KG1 (cell line): ENCODE results near the gene SDR42E2.
"Not testable (repeated sequence)": the region's sequence is repeated elsewhere in the genome, so short reads cannot be mapped to it uniquely, and the experiment has no call there.

Experiments
- DNase-seq: peaks from one replicate; lab custom pipeline; 2025; lab: John Stamatoyannopoulos, UW

The SDR42E2 gene

DNA sequence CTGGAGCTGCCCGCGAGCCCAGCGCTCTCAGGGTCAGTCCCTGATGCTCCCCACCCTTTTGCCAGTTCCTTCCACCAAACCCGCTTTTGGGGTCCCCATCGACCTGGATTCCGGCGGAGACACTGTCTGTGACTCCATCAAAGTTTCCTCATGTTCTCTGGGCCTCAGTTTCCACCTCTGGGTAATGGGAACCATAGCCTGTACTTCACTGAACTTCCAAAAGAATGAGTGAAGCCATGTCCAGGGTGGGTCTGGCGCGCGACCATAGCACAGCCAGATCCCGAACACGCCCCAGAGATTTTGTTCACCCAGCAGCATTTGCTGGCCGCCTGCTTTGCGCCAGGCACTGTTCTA, 327 bp downstream of the SDR42E2 start:
- DNase-seq, result no peak

DNA sequence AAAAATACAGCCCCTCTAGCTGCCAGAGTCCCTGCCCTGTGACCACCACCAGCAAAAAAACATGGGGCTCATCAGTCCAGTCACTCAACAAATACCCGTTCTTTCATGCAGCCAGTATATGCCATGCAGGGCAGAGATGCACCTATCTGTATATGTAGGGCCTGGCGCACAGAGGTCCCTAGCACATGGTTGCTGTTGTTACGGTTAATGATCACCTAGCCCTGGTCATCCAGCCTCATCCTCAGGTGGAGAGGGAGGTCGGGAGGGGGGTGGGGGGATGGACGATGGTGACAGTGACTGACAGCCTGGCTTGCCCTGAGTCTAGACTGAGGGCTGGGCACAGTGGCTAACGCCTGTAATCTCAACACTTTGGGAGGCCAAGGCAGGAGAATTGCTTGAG, 1.5 kb downstream of the SDR42E2 start:
- no peak for DNase-seq

DNA sequence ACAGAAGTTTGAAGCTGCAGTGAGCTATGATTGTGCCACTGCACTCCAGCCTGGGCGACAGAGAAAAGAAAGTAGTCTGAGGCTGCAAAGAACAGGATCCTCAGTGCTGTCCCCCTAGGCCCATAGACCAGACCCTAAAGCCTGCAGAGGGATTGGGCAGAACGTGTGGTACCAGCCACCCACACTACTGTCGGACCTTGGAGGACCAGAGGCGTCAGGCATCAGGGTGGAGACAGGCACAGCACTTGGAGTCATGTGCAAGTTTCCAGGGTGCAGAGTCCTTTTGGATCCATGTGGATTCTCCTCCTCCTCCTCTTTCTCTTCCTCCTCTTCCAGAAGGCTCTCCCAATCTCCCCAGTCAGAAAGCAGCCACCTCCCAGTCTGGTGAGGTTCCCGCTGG, 2.2 kb downstream of the SDR42E2 start:
- no peak for DNase-seq

DNA sequence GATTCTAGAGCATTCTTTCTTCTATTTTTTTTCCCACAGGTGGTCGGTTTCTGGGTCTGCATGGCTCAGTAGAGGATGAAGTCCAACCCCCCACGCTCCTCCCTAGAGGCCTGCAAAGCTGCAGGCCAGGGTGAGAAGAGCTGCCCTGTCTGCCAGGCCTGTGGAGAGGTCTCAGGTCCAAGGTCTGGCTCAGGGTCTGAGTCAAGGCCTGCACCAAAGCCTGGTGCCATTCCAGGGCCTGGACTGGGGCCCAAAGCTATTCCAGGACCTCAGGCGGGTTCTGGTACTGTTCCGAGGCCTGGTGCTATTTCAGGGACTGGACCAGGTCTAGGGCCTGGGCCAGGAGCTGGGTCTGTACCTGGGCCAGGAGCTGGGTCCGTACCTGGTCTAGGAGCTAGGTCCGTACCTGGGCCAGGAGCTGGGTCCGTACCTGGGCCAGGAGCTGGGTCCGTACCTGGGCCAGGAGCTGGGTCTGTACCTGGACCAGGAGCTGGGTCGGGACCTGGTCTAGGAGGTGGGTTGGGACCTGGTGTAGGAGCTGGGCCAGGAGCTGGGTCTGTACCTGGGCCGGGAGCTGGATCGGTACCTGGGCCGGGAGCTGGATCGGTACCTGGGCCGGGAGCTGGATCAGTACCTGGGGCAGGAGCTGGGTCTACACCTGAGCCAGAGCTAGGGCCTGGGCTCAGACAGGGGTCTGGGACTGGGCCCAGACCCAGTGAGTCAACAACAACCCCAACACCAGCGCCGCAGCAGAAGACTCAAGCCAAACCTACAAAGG, 3.4 kb downstream of the SDR42E2 start:
- no peak for DNase-seq

DNA sequence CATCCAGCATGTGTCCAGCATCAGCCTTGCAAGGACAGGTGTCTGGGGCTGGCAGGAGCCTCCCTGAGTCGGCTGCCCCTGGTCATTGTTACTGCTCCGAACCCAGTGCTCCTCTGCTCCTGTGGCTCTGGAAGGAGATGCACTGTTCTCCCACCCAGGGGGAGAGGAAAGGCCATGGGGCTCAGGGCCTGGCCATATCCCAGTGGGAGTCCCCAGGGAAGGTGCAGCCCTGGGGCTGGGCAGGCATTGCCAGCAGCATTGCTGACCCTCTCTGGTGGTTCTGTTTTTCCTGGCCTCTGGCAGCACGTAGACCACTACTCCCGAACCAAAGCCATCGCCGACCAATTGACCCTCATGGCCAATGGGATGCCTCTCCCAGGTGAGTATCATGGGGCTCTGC, 9.6 kb downstream of the SDR42E2 start:
- no peak for DNase-seq

DNA sequence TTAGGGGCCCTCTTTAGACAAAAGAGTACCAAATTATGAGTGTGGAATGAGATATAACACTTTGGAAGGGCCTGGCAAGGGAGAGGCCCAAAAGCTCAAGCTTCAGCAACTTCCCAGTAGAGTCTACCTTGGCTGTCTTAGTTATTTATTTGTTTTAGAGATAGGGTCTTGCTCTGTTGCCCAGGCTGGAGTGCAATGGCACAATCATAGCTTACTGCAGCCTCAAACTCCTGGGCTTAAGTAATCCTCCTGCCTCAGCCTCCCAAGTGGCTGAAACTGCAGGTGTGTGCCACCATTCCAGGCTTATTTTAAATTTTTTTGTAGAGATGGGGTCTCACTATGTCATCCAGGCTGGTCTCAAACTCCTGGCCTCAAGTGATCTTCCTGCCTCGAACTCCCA, 10.3 kb downstream of the SDR42E2 start:
- not testable (repeated sequence) for DNase-seq

DNA sequence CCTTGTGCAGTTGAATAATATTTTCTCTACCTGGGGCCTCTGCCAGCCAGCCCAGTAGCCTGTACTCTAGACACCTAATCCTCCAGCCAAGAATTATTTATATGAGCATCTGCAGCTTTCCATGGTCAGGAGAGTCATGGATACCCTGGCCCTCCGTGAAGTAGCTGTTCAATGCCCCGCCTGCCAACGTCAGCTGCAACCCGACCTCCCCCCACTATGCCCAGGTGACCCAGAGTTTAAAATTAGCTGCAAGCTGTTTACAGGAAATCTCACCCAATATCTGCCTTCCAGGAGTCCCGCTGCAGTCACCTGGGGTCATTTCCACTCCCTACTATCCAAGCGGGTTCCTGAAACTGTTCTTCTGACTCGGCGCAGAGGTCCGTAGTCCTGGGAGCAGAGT, 12.3 kb downstream of the SDR42E2 start:
- no peak for DNase-seq

DNA sequence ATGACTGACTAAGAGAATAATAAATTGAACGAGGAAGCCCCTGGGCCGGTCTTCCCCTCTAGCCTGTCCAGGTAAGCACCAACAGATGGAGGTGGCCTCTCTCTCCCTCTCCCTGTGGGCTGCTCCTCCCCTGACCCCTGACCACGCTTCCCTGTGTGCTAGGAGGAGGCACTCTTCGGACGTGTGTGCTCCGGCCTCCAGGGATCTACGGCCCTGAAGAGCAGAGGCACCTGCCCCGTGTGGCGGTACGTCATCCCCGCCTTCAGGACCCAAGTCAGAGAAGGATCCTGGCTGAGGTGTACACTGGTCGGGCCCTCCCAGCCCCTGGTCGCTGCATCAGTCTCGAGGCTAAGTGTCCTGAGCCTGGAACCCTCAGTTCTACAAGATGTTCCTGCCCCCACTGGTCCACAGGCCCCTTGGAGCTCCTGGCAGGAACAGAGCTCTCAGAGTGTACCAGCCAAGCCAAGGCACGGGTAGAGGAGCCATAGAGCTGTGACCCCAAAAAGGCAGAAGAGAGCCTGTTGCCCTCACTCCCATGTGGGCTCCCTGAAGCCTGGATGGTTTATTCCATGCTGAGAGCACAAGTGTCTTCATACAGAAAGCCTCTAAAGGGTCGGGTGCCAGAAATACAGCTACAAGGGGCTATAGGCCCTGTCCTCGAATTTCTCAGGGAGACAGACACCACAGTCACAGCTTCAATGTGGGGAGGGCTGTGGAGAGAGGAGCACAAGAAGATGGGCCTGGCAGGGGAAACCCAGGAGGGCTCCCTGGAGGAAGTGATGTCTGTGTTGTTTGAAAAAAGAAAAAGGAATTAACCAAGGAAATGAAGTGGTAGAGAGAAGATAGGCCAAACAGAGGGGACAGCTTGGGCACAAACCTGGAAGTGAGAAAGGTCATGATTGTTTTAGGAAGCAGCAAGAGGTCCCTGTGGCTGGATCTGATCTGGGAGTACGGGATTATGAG, 15.9 kb downstream of the SDR42E2 start:
- DNase-seq, result no peak

DNA sequence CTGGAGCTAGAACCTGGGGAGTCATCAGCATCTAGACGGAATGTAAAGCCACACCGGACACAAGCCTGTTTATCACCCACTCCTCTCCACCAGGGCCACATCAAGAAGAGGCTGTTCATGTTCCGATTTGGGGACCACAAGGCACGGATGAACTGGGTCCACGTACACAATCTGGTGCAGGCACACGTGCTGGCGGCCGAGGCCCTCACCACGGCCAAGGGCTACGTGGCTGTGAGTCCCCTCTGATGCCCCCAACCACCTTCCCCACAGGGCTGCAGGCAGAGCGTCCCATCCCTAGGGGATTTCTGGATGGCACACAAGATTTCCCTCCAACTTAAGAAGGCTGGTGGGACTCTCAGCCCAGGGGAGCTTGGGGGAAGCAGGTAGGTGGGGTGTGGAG, 19.1 kb downstream of the SDR42E2 start:
- no peak for DNase-seq

DNA sequence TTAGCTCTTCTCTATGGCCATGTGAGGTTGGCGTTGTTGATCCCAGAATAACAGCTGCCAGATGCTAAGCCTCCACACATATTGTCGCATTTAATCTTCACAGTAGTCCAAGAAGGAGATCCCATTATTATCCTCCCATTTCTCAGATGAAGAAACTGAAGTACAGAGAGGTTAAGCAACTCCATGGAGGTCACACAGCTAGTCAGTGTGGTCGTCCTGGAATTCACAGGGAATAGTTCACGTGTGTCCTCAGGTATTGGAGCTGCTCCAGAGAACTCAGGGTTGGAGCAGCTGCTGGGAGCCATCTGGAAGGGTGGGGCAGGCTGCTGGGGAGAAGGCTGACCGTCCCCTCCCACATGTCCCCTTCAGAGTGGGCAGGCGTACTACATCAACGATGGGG, 19.5 kb downstream of the SDR42E2 start:
- no peak for DNase-seq

DNA sequence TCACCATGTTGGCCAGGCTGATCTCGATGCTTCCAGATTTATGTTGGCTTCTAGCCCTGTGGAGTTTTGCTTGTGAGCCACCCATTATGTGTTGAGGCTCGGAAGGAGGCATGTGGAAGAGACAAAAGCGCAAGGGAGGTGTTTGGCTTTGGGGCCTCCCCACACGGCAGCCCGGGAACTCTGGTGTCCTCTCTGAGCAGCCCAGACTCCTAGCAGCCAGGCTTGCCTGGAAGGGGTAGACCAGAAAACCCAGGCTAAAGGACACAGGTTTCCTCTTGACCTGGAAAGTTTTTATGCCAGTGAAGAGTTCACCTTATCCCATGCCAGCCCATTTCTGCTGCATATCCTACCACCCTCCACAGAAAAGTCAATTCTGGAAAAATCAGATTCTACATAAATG, 21.0 kb downstream of the SDR42E2 start:
- DNase-seq, result no peak

DNA sequence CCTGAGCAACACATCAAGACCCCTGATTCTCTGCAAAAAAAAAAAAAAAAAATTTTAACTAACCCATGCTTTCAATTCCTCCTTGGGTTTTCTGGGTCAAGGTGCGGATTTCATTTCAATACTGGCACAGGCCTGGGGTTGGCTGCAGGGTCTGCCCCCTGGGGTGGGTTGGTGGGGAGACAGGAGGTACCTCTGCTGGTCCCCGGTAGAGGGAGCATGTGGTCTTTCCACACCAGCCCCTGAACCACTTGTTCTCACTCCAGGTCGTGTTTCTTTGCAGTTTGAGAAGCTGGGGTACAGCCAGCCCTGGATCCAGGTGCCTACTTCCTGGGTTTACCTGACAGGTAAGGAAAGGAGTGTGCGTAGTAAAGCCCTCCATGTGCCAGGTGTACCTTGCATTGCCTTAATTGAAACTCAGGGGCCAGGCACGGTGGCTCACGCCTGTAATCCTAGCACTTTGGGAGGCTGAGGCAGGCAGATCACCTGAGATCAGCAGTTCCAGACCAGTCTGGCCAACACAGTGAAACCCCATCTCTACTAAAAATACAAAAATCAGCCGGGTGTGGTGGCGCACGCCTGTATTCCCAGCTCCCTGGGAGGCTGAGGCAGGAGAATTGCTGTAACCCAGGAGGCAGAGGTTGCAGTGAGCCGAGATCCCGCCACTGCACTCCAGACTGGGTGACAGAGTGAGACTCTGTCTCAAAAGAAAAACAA, 21.8 kb downstream of the SDR42E2 start:
- no peak for DNase-seq

DNA sequence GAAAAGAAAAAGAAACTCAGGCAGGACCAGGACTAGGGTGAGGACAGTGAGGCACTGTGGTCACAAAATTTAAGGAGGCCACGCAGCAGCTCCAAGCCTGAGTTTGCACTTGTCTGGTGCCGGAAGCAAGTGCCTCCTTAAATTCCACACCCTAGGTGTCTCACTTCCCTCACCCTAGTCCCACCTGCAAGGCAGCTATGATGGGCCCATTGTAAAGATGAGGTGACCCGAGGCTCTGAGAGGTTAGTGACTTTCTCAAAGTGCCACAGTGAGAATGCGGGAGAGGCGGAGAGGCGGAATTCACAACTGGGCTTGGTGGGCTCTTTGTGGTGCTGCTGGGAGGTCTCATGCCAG, 22.3 kb downstream of the SDR42E2 start:
- DNase-seq, result no peak

DNA sequence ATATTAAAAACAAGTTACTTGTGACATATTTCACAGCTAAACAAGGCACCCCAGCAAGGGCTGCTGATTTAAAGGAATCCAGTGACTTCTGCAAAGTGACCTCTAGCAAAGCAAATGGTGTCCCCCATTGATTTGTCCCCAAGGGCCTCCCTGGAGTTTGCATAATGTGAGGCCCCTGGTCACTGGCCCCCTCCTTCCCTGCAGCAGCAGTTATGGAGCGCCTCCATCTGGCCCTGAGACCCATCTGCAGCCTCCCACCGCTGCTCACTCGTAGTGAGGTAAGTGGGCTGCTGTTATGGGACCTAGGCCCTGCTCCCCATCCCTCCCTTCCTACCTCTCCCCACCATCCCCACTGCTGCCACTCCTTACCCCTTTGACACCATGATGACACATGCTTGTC, 24.2 kb downstream of the SDR42E2 start:
- DNase-seq, result no peak

DNA sequence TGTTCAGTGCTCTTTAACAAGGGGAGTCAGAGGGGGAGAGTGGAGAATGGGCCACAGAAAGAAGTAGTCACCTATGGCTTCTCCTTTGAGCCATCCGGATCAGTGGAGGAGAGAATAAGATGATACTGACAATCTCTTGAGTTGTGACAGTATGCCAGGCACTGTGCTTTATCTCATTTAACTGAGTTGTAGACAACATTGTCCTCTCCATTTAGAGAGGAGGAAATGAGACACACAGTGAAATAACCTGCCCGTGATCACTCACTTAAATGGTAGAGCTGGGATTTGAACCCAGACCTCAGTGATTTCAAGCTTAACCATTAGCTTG, 25.9 kb downstream of the SDR42E2 start:
- DNase-seq, result no peak

DNA sequence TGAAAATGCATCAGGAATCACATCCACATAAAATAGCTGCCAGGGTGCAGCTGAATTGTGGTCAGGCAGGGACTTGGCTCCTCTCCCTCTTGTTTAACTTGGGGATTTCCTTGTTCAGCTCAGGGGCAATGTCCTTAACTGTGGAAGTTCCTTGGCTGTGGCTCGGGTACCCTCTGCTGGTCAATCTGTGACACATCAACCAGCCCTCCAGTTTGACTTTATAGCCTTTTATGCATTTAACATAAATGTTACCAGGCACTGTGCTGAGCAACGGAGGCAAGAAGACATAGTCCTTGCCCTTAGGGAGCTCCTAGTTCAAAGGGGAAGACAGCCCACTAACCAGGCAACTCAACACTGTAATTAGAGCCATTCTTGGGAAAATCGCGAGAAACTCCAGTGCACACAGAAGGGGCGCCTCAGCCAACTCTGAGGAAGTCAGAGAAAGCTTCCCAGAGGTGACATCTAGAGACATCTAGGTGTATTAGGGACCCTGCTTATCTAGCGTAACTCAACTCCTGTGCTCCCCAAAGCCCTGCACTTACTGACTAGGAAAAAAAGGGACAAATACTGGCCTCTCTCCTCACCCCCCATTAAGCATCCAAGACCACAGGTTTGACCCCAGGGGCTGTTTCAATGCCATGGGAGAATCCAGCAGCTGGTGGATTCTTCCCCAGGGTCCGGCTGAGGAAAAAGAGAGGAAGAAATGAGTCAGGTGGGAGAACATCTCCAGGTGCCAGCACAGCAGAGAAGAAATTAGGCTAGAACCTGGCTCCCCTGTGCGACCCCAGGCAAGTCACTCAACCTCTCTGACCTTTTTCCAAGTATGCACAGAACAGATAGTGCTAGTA, 26.5 kb downstream of the SDR42E2 start:
- peak; percentile 32 for DNase-seq

DNA sequence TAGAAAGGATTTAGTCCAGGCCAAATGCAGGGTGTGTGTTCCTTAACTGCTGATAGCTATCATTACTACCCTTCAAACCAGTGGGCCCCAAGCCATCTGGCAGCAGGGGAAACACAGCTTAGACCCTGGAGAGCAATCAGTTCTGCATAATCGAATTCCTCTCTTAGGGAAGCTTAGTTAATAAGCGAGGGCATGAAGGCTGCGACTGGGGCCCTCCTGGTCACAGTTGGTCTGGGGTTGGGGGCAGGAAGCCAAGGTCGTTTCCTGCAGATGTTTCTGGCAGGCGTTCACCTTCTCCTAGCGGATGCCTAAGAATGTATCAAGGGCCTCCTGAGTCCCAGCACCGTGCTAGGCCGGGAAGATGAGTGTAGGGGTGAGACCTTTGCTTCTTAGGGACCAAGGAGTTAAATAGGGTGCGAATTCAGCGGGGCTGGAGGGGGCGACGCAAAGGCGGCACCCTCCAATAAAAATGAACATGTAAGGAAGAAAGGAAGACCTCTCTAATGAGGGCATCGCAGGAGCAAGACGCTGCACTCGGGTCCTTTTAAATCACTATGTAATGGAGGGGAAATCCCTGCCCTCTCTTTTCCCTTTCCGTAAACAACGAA, 27.3 kb downstream of the SDR42E2 start:
- DNase-seq, result peak; percentile 53

DNA sequence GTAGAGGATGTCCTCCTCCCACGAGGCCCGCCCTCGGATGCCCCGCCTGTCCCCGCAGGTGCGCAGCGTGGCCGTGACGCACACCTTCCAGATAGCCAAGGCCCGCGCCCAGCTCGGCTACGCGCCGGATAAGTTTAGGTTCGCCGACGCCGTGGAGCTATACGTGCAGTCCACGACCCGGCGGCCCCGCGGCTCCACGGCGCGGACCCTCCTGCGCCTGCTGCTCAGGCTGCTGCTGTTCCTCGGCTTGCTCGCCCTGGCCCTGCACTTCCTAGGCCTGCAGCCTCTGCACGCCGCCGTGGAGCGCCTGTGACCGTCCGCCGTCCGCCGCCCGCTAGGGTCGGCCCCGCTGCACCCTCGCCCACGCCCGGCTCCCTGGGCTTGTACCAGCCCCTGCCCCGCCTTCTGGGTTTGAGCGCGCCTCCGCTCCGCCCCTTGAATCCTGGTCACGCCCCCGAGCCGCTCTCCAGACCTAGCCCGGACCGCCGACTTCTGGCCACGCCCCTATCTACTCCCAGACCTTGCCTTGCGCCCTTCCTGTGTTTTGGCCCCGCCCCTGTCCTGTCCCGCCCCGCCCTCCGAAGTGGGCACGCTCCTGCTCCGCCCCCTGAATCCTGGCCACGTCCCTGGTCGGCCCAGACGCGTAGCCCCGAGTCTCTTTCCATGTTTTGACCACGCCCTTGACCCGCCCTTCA, 27.9 kb downstream of the SDR42E2 start:
- no peak for DNase-seq

DNA sequence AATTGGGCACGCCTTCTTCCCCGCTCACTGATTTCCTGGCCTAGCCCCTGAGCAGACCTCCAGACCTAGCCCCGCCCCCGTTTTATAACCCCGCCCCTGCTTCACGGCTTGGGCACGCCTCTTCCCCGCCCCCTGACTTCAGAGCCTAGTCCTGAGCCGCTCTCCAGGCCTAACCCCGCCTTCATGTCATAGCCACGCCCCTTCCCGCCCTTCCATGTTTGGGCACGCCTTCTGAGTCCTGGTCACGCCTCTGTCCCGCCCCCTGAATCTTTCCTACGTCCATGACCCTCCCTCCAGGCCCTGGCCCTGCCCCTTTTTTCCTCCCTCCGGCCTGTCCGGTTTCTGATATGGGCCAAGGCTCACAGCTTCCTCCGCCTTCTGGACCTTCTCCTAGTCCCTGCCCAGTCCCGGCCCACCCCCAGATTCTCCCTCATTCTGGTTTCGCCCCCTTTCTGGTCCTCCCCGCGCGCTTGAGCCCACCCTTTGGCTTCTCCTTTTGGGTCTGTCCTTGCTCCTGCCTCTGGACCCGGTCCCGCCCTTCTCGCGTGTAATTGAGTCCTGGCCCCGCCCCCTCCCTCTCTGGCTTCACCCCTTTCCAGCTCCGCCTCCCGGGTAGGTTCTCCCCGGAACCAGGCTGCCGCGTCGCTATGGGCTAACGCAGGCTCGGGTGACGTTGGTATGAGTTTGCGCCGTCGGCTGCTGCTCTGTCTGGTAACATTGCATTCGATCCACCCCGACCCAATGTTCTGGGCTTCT, 28.6 kb downstream of the SDR42E2 start:
- DNase-seq, result peak; percentile 95
